OCI-LY7 (cell line): ENCODE measurements around the gene GALNT17. TPM values are rescaled to one million over a fixed set of nuclear protein-coding genes. Genes with fewer than 3 reads are reported as not detected.

ENCODE experiments used
- BruUV-seq: library from RNA; stranded (reverse); fragments of 400-500 nt; replicated peaks from 2 replicates; lab custom pipeline; 2021; lab: Mats Ljungman, UMichigan
- CTCF ChIA-PET: fragments of 300-600 bp; sonication (Branson Sonifier 250); formaldehyde crosslinking; loops from one replicate; lab custom pipeline; 2022; ENCODE audit warnings: antibody characterized with exemption; ENCODE audit not compliant: unreplicated experiment; lab: Charles Lee
- POLR2A ChIA-PET: fragments of 300-600 bp; sonication (Branson Sonifier 250); formaldehyde crosslinking; loops from one replicate; lab custom pipeline; 2022; ENCODE audit warnings: antibody characterized with exemption; lab: Charles Lee
- DNase-seq: peaks from one replicate; pipeline ENCODE4 v3.0.0-alpha.2; 2015; ENCODE audit warnings: low spot score
- H2AFZ ChIP-seq: fragments of 200-600 bp; sonication (generic), shearing (Covaris generic); 2 replicates; pipeline ENCODE4 v1.6.1; 2014; ENCODE audit warnings: mild to moderate bottlenecking, antibody characterized with exemption, low read length, moderate library complexity
- H3K27ac ChIP-seq: fragments of 200-600 bp; sonication (generic); 2 replicates; pipeline ENCODE4 v1.5.1; 2014; ENCODE audit warnings: mixed run types, low read depth, mild to moderate bottlenecking, moderate library complexity, low read length, inconsistent platforms; ENCODE audit not compliant: poor library complexity, severe bottlenecking
- H3K36me3 ChIP-seq: fragments of 200-600 bp; sonication (generic); 2 replicates; pipeline ENCODE4 v1.6.1; 2014; ENCODE audit warnings: mild to moderate bottlenecking, antibody characterized with exemption, low read length, moderate library complexity, mixed read lengths; ENCODE audit not compliant: insufficient read depth
- H3K4me1 ChIP-seq: fragments of 200-600 bp; sonication (generic); 2 replicates; pipeline ENCODE4 v1.5.1; 2014; ENCODE audit warnings: mild to moderate bottlenecking, low read length; ENCODE audit not compliant: insufficient read depth, poor library complexity, severe bottlenecking
- H3K4me2 ChIP-seq: fragments of 200-600 bp; sonication (generic); 2 replicates; pipeline ENCODE4 v1.6.1; 2014; ENCODE audit warnings: mild to moderate bottlenecking, low read length
- H3K4me3 ChIP-seq: fragments of 200-600 bp; sonication (generic); 2 replicates; pipeline ENCODE4 v1.5.1; 2014; ENCODE audit warnings: mild to moderate bottlenecking, low read depth, low read length; ENCODE audit not compliant: poor library complexity, severe bottlenecking
- H3K79me2 ChIP-seq: fragments of 200-600 bp; sonication (generic); 2 replicates; pipeline ENCODE4 v1.6.1; 2016; ENCODE audit warnings: low read depth, mild to moderate bottlenecking, low read length, moderate library complexity, mixed read lengths; ENCODE audit not compliant: insufficient read depth
- H3K9me2 ChIP-seq: fragments of 200-600 bp; sonication (generic); 2 replicates; pipeline ENCODE4 v1.6.1; 2016; ENCODE audit warnings: mild to moderate bottlenecking, low read length, mixed read lengths; ENCODE audit not compliant: insufficient read depth
- H3K9me3 ChIP-seq: fragments of 200-600 bp; sonication (generic); 2 replicates; pipeline ENCODE4 v1.6.1; 2014; ENCODE audit warnings: mild to moderate bottlenecking, mixed run types, low read length, mixed read lengths
- H4K20me1 ChIP-seq: fragments of 200-600 bp; sonication (generic); 2 replicates; pipeline ENCODE4 v1.6.1; 2014; ENCODE audit warnings: mild to moderate bottlenecking, antibody characterized with exemption, low read length, moderate library complexity, mixed read lengths; ENCODE audit not compliant: insufficient read depth
- EZH2phosphoT487 ChIP-seq: fragments of 200-600 bp; sonication (generic); IDR thresholded peaks from 2 replicates; pipeline ENCODE4 v1.6.1; 2018; ENCODE audit warnings: low read depth, borderline replicate concordance, mild to moderate bottlenecking, mixed run types, antibody characterized with exemption, low read length, moderate library complexity, mixed read lengths
- intact Hi-C: fragments of 100-400 bp; cut with micrococcal nuclease; formaldehyde crosslinking; loops from one replicate; pipeline ENCODE4 v1.10.0; 2022; ENCODE audit not compliant: unreplicated experiment
- total RNA-seq, 2 experiments: library from RNA; depleted of rRNA in 1 of 2; stranded (reverse); fragments of >200 nt in 1 of 2; shearing (Covaris generic) in 1 of 2; gene quantifications; 2 replicates each; pipeline ENCODE4 v1.2.3, GENCODE V29; 2014 to 2022
- TF ChIP-seq, protein P1 (sequence below): fragments of 200-600 bp; sonication (generic); conservative IDR thresholded peaks from 2 replicates; pipeline ENCODE4 v1.5.1; 2014; ENCODE audit warnings: mild to moderate bottlenecking, antibody characterized with exemption, low read length, moderate library complexity, mixed read lengths

Gene GALNT17
- total RNA-seq, 2 experiments from 2014 or later, result not detected

DNA sequence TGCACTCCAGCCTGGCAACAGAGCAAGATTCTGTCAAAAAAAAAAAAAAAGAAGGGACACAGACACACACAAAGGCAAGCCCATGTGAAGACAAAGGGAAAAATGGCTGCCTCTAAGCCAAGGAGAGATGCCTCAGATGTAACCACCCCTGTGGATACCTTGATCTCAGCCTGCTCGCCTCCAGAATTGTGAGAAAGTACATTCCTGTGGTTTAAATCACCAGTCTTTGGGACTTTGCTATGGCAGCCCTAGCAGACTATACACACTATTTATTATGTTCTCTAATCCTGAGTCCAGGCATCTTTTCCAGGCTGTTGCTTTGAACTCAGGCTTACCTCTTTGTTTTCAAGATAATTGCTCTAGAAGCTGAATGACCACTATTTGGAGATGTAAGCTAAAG, 494.3 kb downstream of the GALNT17 start:
- no peaks in the 10 kb centered on the region for H3K4me1 ChIP-seq
- BruUV-seq, result no TSS peak
- no peaks in the 10 kb centered on the region for H3K9me3 ChIP-seq
- no peak overlapping the region for H2AFZ ChIP-seq
- intact Hi-C loops, result no loop called here
- H4K20me1 ChIP-seq, result no peaks in the 10 kb centered on the region
- no peaks in the 10 kb centered on the region for H3K36me3 ChIP-seq
- no peak overlapping the region for H3K4me3 ChIP-seq
- no peaks in the 10 kb centered on the region for H3K9me2 ChIP-seq
- ChIA-PET POLR2A (no interaction called here), CTCF (no interaction called here)
- TF ChIP-seq, protein P1, sequence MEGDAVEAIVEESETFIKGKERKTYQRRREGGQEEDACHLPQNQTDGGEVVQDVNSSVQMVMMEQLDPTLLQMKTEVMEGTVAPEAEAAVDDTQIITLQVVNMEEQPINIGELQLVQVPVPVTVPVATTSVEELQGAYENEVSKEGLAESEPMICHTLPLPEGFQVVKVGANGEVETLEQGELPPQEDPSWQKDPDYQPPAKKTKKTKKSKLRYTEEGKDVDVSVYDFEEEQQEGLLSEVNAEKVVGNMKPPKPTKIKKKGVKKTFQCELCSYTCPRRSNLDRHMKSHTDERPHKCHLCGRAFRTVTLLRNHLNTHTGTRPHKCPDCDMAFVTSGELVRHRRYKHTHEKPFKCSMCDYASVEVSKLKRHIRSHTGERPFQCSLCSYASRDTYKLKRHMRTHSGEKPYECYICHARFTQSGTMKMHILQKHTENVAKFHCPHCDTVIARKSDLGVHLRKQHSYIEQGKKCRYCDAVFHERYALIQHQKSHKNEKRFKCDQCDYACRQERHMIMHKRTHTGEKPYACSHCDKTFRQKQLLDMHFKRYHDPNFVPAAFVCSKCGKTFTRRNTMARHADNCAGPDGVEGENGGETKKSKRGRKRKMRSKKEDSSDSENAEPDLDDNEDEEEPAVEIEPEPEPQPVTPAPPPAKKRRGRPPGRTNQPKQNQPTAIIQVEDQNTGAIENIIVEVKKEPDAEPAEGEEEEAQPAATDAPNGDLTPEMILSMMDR, result no peak
- no peak for TF ChIP-seq EZH2phosphoT487
- H3K27ac ChIP-seq, result no peak overlapping the region
- no peak overlapping the region for H3K4me2 ChIP-seq
- no peaks in the 10 kb centered on the region for H3K79me2 ChIP-seq
- DNase-seq, result no peak

DNA sequence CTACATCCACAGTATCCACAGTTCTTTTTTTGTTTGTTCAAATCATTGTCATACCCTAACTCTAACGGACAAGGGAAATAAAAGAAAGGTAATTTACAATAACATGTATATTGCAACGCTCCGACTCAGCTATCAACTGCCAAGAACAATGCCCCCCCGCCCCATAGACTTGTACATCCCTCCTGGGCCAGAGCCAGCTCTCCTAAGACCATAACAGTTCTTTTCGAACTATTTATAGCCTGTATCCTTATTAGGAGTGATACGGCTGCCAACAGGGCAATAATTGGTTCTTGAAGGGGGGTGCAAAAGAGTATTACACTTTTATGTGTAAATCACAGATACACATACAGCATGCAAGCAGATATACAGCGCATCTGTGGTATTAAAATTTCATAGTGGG, 495.7 kb downstream of the GALNT17 start:
- no peaks in the 10 kb centered on the region for H3K9me2 ChIP-seq
- intact Hi-C loops, result no loop called here
- H4K20me1 ChIP-seq, result no peaks in the 10 kb centered on the region
- H3K4me1 ChIP-seq, result no peaks in the 10 kb centered on the region
- no peak overlapping the region for H2AFZ ChIP-seq
- no peak for DNase-seq
- no peaks in the 10 kb centered on the region for H3K36me3 ChIP-seq
- POLR2A ChIA-PET, result no interaction called here
- H3K27ac ChIP-seq, result no peak overlapping the region
- H3K79me2 ChIP-seq, result no peaks in the 10 kb centered on the region
- H3K4me2 ChIP-seq, result no peak overlapping the region
- no peak overlapping the region for H3K4me3 ChIP-seq
- CTCF ChIA-PET, result no interaction called here
- no peak for TF ChIP-seq EZH2phosphoT487
- TF ChIP-seq, protein P1, result no peak
- no peaks in the 10 kb centered on the region for H3K9me3 ChIP-seq
- BruUV-seq, result no TSS peak

DNA sequence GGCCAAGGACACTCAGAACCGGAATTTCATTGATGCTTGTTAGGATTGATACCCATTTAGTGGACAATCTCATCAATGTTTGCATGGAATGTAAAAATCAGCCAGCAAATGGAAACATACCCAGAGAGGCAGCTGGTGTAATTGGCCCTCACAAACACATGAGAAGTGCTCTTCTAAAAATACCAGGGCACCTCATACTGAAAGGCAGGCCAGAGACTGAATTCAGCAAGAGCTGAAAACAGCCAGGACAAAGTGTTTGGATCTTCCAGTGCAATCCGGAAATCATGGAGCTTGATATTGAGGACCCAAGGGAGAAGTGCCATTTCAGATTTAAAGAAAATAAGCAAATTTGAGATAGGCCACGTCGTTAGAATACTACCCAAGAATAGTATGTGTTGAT, 498.6 kb downstream of the GALNT17 start:
- H3K79me2 ChIP-seq, result no peaks in the 10 kb centered on the region
- TF ChIP-seq, protein P1, result no peak
- CTCF ChIA-PET, result no interaction called here
- no peak overlapping the region for H2AFZ ChIP-seq
- H3K4me1 ChIP-seq, result no peaks in the 10 kb centered on the region
- no TSS peak for BruUV-seq
- POLR2A ChIA-PET, result no interaction called here
- no peak overlapping the region for H3K4me2 ChIP-seq
- H3K36me3 ChIP-seq, result no peaks in the 10 kb centered on the region
- DNase-seq, result no peak
- H3K4me3 ChIP-seq, result no peak overlapping the region
- H4K20me1 ChIP-seq, result no peaks in the 10 kb centered on the region
- H3K9me3 ChIP-seq, result no peaks in the 10 kb centered on the region
- intact Hi-C loops, result no loop called here
- H3K9me2 ChIP-seq, result no peaks in the 10 kb centered on the region
- H3K27ac ChIP-seq, result no peak overlapping the region
